Embryonic facial prominence (tissue), 1 donor: ENCODE data around the gene TFEB.

Source experiments
- DNase-seq: peaks from one replicate; pipeline ENCODE4 v3.0.0-alpha.2; 2016; ENCODE audit errors: extremely low spot score

Gene TFEB

DNA sequence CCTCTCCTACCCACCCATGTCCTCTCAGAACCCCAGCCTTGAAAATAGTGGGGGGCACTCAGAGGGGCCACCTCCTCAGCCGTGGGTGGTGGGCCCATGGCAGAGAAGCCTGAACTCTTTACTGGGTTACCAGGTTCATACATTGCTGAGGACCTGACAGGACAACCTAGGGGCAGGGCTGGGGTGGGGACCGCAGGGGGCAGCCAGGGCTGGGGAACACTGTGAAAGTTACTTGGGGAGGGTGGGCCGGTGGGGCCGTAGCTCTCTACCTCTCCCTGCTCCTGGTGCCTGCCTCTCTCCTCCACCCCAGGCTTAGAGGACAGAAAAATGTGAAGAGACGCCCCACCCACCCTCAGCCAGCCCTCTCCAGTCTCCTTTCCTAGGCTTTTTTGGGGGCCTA is 81.7 kb downstream of the TFEB start:
- DNase-seq: no peak

DNA sequence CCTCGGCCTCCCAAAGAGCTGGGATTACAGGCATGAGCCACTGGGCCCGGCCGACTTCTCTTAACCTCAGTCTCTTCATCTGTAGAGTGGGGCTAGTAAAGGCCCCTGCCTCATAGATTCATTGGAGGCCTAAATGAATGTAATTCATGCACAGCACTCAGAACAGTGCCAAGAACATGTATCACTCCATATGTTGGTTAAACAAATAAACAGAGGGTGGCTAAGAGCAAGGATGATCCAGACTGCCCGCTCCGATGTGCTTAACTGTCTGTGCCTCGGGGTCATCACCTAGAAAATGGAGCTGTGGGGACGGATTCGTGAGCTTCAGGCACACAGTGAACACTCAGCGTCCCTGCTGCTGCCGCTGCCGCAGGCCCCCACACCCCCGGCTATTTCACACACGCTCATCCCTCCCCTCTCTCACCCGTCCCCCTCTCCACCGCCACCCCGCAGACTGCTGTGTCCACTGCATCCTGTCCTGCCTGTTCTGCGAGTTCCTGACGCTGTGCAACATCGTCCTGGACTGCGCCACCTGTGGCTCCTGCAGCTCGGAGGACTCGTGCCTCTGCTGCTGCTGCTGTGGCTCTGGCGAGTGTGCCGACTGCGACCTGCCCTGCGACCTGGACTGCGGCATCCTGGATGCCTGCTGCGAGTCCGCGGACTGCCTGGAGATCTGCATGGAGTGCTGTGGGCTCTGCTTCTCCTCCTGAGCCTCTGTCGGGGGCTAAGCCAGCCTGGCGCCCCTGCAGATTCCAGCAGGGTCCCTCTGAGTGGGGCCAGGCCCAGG is 82.3 kb downstream of the TFEB start:
- no peak for DNase-seq

DNA sequence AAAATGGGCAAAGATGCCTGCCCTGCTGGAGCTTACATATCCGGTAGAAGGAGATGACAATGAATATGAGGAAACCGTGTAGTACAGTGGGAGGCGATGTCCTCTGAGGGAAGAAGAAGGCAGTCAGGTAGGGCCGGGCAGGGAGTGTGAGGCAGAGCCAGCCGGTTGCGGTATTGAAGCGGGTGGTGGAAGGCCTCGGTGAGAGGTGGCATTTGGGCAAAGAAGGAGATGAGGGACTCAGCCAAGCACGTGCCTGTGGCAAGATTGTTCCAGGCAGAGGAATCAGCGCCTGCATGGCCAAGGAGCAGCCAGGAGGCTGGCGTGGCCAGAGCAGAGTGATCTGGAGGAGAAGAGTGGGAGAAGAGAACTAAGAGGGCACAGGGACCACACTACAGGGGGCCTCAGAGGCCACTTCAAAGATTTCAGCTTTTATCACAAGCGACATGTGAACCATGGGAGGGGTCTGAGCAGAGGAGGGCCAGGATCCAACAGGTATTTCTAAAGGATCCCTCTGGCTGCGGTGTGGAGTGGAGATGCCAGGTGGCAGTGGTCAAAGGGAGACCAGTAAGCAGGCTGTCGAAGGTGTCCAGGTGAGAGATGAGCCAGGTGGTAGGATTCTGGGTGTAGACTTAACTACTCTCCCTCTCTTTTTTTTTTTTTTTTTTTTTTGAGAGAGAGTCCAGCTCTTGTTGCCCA is 83.3 kb downstream of the TFEB start:
- no peak for DNase-seq

DNA sequence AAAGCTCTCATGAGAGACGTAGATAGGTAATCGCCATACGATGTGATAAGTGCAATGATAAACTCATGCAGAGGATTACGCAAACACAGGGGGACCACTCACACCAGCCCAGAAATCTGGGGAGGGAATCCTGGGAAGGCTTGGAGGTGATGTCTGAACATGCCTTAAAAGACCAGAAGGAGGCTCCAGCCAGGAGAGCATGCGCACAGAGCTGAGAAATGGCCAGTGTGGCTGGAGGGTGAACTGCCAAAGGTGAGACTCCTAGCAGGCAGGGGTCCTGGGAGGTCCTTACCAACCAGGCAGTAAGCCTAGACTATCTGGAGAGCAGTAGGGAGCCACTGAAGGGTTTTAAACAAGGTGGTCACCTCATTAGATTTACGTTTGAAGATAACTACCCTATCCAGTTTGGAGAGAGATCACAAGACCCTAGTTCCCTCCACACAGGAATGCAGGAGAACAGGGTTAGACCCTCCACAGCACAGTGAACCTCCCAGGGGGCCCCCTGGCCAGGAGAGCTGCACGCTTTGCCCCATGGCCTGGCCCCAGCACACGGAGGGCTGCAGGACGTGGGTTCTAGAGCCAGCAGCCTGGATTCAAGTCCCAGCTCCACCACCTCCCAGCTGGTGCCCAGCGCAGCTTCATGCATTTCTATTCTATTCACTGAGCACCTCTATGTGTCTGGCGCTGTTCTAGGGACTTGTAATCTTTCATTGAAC is 84.0 kb downstream of the TFEB start:
- DNase-seq: no peak

DNA sequence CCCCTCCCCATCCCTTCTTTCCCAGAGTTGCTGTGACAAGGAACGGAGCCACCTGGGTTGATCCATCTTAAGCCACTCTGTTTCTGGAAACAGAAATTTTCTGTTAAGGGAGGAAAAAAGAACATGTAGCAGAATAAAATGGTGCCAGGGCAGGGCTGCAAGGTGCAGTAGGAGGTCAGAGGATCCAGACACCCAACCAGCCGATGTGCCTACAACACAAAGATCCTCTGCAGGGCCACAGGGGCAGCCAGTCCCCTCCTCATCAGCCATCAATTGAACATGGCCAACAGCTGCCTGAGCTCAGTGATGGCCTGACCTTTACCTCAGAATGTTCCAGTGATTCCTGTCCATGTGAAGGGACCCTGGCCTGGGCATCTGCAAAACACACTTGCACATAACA is 85.3 kb downstream of the TFEB start:
- no peak for DNase-seq

DNA sequence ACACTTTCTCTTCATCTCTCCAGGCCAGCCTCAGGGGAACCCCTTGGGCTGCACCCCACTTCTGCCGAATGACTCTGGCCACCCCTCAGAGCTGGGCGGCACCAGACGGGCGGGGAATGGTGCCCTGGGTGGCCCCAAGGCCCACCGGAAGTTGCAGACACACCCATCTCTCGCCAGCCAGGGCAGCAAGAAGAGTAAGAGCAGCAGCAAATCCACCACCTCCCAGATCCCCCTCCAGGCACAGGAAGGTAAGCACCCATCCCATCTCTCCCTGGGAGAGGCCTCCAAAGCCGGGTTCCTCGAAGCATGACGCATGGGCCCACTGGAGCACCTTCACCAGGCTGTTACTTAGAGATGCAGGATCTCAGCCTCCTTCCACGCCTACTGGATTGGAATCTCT is 85.8 kb downstream of the TFEB start:
- DNase-seq: no peak

DNA sequence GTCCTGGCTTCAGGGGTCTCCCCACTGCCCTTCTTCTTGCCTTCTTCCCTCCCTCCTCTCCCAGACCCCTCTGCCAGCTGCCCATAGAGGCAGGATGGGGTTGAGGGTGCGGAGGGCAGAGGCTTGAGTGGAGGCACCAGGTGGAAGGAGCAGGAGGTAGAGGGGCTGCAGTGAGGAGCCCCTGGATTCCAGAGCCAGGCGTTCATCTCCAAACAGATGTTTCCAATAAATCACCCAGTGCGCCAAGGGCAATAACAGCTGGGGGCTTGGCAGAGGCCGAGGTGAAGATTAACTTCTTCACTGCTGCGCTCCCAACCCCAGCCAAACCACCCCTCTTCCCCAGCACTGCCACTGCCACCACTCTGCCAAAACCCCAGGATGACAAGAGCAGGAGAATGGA is 86.5 kb downstream of the TFEB start:
- no peak for DNase-seq

DNA sequence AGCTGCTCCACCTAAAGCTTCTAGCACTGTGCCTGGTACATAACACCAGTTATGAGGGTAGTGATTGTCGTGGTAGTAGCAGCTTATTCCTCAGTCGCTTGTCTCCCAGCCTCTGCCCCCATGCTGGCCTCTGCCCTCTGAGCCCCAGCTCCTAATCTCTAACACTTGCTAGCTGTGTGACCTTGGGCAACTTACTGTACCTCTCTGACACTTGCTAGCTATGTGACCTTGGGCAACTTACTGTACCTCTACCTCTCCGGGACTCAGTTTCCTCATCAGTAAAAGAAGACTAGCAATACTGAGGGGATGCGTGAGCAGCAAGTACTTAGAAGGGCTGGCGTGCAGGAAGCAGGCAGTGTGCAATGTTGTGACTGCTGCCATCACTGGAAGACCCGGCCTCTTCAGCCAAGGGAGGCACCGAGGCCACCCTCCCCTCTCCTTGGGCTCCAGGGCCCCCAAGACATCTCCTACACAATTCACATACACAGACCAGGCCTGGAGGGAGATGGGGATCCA is 87.3 kb downstream of the TFEB start:
- no peak for DNase-seq

DNA sequence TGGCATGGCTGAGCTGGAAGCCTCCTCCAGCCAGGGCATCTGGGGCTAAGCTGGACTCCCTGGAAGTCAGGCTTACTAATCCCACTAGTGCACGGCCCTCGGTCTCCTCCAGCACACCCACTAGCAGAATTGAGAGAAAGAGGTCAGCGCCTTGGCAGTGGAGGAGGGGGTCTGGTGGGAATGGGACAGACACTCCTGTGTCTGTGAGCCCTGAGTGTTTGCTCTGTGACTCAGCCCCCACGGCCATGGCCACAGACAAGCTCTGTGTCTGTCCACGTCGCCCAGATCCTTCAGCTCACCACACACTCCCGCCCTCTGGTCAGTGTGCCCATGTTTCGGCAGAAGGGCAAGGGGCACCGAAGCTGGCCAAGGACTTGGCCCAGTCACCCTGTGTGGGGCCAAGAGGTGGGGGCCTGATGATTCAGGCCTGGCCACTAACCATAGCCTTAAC is 88.3 kb downstream of the TFEB start:
- no peak for DNase-seq

DNA sequence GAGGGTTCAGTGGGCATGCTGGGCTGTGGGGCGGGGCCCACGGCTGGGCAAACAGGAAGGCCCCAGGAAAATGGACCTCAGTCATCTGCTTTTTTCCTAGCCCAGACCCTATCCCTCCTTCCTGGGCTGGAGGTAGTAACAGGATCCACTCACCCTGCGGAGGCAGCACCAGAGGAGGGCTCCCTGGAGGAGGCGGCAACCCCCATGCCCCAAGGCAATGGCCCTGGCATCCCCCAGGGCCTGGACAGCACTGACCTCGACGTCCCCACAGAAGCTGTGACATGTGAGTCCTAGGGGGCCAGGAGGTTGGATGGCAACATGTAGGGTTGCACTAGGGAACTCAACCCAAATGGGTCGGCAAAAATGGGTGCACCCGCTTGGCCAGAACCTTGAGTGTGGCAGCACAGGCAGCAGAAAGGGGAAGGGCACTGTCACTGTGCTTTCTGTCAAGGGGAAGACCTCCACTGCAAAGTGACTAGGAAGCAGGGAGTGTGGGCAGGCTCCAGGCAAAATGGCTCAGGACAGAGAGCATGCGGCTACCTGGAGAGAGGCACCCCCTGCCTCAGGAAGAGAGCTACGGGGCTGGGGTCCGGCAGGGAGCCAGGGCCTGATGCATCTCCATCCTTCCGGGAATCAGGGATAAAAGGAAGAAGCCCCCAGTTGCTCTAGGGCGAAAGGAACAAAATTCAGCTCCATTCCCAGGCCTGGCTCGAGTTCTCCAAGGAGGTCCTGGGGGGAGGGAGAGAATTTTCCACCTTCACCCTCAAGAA is 89.2 kb downstream of the TFEB start:
- no peak for DNase-seq

DNA sequence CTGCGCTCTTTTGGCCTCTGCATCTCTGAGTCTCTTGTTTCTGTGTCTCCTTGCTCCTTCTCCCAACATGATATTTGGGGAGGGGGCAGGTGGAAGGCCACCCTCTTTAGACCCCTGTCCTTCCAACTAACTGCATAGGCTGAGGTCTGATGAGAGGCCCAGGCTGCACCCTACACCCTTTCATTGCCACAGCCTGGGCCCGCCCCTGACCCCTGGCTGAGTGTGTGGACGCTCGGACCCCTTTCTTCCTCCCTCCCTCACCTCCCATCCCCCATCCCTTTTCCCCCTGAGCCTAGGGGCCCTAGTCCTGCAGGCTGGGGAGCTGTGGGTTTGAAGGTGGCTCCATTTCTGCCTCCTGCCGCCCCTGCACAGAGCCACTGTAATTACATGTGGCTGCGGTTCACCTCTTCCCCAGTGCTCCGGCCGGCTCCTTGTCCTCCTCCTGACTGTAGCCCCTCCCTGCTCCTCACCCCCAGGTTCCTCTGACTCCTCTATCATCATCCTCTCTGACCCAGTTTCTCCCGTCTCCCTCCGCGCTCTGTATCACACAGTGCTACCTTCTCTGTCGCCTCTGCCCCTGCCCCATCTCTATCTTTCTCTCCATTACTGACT is 90.3 kb downstream of the TFEB start:
- no peak for DNase-seq

DNA sequence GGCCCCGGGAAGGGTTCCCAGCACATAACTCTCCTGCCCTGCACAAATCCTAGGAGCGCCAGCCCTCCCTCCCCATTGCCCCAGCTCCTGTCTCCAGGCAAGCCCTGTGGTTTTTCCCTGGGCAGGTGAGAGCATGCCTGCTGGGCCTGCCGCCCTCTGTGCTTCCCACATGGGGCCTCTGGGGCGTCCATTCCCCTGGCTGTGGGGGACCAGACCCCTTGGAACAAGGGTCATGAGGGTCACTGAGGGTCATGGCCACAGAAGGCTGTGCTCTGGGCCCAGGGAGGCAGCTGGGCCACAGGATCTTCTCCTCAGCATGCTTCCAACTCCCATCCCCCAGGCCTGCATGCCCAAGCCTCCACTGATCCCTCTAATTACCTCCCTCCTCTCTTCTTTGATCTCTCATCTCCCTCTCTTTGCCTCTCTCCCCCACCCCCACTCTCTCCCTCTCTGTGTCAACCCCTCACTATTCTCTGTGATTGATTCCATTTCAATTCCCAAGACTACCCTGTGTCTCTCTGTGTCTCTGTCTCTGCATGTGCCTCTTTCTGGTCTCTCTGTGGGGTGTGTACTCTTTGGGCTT is 91.0 kb downstream of the TFEB start:
- no peak for DNase-seq

DNA sequence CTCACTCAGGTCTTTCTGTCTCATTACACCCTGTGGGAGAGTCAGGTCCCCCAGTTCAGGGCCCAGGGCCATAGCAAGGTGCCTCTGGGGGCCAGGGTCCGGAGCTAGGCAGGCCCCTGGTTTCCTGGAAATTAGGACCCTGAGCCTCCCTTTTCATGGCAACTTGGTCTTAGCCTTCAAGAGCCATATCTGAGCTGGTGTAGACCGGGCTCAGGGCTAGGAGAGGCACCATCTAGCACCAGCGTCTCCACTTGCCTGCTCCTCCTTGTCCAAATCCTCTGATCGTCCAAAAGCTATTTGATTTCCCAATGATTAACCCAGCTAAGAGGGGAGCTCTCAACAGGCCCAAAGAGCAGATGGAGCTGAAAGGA is 91.5 kb downstream of the TFEB start:
- DNase-seq: no peak

DNA sequence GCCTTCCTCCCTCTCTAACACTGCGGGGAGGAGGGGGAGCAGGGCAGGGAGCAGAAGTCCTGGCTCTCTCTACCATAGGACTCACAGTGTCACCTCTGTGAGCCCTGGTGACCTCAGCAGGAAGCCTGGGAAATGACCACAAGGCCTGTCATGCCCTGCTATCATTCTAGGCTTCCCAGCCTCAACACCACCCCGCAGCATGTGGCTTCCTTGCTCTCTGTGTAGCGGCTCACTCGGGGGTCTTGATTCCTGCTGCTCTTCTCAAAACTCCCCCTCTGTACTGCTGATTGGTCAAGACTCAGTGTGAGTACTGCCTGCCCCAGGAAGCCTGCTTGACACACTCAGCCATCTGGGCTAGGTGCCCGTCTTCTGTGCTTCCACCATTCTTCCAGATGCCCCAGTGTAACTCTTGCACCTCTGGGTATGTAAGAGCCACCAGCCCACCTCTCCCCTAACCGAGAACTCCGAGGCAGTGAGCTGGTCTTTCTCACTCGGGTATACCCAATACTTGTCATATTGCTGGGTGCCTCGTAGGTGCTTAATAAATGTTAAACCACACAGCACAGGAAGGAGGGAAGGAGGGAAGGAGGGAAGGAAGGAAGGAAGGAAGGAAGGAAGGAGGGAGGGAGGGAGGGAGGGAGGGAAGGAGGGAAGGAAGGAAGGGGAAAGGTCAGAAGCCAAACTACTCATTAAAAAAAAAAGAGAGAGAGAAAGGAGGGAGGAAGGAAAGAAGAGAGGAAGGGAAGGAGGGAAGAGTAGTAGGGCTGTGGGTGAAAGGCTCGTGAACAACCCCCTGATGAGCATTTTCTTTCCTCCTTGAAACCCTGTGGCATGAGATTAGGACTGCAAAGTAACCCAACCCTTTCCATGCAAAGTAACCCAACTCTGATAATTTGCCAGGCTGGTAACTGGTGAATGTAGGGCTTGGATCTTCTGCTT is 92.2 kb downstream of the TFEB start:
- no peak for DNase-seq

DNA sequence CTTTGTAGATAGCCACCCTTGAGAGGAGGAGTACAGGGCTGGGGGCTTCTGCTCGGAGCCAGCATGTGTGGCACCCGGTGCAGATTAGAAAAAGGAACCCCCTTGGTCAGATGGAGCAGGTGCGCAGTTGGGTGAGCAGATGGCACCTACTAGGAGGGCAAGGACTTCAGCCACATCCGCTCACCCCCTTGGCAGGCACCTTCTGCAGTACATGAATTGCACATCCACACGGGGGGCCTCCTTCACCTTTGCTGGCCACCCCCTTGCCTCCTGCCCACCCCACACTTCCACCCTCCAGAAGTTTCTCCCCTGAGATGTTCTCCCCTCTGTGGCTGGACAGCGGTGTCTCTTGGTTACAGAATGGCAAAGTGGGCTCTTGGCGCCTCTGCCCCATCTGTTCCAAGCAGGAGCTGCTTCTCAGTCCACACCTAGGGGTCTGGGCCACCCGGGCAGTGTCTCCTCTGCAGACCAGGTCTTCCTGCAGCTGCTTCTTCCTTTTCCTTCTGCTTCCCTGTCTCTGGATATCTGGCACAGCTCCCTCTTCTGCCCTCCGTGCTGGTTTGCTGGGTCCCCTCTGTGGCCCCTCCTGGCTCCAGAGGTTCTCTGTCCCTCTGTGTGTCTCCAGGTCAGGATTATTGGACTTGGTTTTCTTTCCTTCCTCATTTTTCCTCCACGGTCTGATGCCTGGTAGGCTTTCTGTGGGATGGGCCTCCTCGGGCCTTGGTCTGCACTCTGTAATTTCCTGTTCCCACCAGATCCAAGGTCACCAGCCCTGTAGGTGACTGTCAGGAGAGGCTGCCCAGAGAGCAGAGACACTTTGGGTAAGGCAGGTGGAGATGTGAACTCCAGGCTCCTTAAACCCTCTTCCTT is 93.1 kb downstream of the TFEB start:
- no peak for DNase-seq

DNA sequence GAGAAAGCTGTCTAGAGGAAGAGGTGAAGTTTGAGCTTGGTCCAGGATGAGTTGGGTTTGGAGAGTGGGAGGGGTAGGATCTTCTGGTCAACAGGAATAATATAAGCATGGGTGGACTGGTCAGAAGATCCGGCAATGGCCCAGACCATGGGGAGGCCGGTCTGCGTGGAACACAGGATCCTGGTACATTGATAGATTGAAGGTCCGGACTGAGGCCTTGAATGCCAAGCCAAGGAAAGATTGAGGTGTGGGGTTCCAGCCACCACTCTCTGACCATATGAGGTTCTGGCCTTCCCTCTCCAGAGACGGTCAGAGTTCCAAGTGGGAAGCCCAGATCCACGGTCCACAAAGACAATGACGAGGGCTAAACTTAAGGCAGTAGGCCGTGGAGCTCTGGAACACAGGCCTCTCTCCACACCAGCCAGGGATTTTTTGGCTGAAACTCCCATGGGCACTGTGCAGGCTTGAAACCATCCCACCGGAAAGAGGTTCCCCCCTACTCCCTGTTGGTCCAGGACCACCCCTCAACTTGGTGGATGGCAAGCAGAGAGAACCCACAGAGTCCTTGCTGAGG is 94.0 kb downstream of the TFEB start:
- DNase-seq: no peak

DNA sequence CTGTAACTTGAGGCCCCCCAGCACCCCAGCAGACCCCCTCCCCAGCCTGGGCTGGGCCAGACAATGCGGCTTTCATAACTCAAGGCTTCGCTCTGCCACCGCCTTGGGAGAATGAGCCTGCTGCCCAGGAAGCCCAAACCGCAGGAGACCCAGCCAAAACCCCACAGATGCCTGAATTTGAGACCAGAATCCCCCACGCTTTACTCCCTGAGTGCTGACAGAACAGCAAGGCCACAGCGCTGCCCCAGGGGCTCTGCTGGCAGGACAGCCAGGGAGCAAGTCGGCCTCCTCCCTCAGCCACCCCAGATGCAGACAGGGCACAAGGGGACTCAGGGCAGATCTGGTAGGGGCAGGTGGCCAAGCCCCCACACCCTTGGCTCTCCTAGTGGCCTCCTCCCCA is 95.0 kb downstream of the TFEB start:
- DNase-seq: no peak

DNA sequence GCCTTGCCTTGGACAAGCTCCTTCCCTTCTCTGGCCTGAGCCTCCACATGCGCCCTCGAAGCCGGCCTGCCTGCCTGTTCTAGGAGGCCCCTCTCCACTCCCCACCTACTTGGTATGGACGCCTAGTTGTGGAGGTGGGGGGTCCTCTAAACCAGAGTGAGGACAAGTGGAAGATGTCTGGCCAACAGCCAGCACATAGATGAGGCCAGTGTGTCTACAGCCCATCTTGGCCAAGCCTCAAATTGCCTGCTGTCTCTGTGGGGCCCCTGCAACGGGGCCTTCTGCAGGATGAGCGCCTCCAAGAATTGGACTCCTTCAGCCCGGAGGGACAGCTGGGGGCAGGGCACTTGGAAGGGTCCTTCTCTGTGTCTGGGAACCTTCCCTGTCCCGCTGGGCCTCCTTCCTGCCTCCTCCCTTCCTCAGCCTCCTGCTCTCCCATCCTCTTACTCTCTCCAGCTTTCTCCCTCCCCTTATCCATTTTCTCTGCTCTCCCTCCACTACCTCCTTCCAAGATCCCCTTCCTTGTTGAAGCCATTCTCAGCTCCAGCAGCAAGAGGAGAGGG is 95.5 kb downstream of the TFEB start:
- peak; percentile 59 for DNase-seq
